Effector CD4-positive, alpha-beta T cell (primary cell): Measurements from ENCODE around the gene HOXA10.

Experiments
- DNase-seq: peaks from one replicate; pipeline ENCODE4 v3.0.0-alpha.2; 2020

HOXA10 gene

DNA sequence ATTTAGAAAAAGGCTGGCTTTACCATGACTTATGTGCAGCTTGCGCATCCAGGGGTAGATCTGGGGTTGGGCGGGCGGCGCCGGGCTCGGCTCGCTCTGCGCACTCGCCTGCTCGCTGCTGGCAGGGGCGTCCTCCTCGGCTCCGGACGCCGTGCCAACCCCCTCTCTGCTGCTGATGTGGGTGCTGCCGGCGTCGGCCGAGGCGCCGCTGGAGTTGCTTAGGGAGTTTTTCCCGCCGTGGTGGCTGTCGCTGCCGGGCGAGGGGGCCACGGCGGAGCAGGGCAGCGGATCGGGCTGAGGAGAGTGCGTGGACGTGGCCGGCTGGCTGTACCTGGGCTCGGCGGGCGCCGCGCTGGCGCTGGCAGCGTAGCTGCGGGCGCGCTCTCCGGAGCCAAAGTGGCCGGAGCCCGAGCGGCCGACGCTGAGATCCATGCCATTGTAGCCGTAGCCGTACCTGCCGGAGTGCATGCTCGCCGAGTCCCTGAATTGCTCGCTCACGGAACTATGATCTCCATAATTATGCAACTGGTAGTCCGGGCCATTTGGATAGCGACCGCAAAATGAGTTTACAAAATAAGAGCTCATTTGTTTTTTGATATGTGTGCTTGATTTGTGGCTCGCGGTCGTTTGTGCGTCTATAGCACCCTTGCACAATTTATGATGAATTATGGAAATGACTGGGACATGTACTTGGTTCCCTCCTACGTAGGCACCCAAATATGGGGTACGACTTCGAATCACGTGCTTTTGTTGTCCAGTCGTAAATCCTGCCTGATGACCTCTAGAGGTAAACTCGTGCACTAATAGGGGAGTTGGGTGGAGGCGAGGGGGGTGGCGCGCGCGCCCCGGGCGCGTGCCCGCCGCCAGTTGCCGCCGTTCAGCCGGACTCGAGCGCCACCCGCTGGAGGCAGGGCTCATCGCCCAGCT lies 30.8 kb downstream of the HOXA10 start, which contains the start of gene HOXA5:
TSS of gene HOXA5 (minus strand) at position 659 of the 927 bp plus-strand sequence. CDS start at position 585, 74 bp downstream.
- DNase-seq = no peak

DNA sequence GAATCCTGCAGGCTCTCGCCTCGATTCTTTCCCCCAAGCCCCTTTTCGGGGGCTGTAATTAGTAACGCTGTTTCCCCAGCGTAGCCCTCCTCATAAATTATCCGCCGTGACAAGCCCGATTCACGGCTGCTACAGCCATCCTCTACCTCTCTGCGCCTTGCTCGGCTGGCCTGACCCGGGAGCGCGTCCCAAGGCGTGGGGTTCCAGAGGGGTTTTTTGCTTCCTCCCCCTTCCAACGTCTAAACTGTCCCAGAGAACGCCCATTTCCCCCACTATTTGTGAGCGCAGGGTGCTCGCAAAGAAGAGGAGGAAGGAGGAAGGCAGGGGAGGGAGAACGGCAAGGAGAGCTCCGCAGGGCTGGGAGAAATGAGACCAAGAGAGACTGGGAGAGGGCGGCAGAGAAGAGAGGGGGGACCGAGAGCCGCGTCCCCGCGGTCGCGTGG lies 31.5 kb downstream of the HOXA10 start:
- DNase-seq = no peak

DNA sequence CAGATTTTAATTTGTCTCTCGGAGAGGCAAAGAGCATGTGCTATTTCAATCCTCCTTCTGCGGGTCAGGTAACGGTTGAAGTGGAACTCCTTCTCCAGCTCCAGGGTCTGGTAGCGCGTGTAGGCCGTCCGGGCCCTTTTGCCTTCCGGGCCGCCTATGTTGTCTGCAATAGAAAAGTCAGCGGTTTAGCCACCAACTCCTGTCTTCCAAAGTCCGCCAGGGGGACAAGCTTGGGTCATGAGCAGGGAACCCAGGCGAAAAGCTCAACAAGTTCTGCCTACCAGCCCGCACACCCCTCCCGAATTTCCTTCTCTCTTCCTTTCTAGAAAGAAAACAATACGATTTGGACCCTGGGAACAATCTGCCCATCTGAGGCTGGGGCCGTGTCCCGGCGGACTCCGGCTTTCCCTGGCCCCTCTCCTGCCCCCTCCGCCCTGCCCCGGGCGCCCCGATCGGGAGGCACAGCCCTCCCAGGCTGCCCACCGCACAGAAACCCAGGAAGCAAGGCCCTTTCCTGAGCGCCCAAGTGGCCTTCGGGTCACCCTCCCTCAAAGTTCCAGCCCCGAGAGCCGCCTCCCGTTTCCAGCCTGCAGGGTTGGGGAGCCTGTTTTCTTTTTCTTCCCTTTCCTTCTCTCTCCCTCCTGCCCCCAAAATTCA lies 32.1 kb downstream of the HOXA10 start:
- DNase-seq = no peak

DNA sequence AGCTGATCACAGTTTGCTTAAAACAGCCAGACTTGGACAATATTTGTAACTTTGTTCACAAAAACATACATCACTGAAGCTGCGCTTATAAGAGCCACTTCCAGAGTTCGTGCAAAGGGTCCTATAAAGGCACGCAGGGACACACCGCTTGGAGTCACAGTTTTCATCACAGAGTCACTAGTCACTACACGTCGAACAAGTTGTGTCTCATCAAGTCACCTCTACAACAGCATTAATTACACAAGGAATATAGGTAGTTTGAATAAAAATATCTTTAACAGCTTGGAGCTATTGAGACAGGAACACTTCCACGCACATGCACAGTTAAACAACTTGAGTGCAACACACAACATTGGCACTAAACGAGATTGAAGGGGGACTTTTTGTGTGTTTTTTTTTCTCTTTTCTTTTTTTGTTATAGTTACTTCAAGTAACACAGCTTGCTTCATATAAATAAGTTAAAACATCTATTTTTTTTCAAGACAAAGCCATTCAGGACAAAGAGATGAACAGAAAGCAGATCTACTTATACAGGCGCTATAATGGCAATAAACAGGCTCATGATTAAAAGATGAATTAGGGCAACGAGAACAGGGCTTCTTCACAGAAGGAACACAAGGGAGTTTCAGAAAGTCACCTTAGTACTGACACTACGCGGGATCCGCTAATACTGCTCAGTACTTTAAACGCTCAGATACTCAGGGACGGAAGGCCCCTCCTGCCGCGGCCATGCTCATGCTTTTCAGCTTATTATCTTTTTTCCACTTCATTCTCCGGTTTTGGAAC lies 32.8 kb downstream of the HOXA10 start:
- no peak for DNase-seq

DNA sequence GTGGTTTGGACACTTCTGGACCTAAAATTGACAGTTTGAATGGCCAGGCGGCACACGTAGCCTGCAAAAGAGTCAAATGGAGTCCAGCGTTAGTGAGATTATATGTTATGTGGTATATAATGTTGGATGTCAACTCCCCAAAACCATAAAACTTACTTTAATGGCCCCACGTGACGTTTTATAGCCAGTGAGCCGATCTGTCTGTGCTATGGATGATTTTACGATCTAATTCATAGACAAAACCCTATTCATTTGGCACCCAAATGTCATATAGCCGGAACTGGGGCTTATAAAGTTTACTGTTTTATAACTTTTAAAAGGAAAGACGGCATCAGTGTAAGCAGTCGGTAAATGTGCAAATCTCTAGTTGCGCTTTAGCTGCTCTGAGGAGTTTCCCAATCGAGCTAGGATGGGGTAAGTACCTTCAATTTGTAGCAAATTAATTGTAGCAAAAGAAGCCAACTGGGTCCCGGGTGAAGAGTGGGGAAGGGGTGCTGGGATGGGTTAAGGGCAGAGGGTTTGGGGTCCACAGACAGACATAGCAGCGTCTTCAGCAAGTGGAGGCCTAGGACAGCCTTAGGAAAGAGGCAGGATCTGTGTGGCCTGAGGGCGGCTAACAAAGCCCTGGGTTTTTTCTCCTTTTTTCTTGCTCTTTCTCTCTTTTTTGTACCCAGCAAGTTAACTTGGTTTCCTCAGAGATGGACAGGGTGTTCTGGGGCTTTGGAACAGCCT lies 33.8 kb downstream of the HOXA10 start:
- no peak for DNase-seq

DNA sequence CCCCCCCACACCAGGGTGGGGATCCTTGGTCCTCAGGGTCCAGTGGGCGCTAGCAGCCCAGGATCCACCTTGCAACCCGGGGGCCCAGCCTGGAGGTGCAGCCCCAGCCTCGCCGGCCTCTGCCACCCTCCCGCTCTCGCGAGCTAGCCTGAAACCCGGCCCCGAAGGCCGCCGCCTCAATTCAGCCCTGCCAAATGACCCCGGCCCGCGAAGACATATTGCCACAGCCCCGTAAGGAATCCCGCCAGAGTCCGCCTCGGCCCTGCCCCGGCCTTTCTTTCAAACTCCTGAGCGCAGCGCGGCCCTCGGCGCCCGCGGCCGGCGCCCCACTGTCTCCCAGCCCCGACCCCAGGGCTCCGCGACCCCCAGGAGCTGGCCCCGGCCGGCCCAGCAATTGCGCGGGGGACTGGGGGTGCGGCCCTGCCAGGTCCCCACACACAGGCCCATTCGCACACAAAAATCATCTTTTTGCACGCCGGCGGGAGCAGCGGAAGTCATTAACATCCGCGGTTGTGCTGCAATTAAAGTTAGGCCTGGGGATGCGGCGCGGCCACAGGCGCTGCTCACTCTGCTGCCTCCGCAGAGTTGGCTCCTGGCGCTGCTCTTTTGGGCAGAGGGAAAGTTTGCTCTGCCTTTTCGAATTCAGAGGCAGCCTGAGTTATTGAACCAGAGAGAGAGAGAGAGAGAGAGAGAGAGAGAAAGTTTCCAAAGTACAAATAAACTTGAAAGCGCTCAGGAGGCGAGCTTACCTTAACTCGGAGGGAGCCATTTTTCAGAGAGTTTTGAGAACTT lies 34.6 kb downstream of the HOXA10 start:
- DNase-seq = no peak

DNA sequence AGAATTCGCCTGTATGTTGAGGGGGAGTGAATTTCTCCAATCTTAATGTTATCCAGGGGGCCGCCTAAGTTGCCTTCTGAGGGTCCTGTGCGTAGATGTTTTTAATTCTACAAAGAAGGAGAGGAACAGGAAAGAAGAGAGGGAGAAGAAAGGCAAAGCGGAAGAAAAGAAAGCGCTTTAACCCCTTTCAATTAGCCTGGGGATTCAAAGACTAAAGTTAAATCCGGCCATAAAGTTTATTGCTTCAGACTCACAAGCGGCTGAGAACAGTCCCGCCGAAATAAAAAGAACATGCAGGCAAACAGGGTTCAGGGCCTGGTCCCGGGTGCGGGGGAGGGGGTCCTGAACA lies 35.2 kb downstream of the HOXA10 start:
- DNase-seq = no peak

DNA sequence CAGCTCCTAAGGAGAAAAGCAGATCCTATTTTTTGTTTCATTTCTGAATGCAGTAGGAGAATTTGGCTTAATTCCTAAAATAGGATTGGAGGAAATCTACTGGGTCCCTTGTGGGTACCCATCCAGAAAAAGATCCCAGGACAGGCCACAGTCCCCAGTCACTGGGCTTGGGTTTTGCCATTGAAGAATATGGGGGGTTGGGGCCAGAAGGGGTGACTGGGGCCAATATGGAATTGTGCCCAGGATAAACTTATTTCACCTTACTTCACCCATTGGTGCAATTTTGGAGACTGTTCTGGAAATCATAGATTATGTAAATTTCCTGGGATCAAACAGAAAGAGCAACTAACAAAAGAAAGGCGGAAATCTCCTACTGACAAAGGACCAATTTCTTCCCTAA lies 35.6 kb downstream of the HOXA10 start:
- DNase-seq = no peak

DNA sequence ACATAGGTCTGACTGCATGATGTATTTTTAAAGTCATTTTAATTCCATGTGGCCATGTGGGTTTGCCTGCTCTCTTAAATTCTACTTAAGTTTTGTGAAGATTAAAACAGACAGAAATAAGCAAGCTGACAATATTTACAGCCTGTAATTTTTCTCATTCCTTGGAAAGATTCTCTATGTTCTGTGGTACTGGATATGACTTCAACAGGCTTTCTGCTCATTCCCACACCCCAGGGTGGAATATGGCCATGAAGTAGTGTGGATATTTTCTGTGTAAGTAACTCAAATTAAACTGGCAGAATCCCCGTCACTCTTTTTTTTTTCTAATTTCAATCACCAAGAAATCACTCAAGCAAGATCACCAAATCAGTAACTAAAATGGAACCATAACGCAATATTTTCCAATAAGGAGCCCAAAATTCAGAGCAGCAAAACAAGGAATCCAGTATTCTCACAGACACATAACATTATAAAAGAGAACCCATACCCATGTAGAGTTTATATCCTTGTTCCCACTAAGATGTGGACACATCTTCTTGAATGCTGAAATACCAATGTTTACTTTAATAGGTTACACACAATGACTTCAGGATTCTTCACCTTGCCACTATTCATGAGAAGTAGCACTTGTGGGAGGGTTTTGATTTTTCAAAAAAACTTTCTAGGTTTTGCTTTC lies 36.3 kb downstream of the HOXA10 start:
- no peak for DNase-seq

DNA sequence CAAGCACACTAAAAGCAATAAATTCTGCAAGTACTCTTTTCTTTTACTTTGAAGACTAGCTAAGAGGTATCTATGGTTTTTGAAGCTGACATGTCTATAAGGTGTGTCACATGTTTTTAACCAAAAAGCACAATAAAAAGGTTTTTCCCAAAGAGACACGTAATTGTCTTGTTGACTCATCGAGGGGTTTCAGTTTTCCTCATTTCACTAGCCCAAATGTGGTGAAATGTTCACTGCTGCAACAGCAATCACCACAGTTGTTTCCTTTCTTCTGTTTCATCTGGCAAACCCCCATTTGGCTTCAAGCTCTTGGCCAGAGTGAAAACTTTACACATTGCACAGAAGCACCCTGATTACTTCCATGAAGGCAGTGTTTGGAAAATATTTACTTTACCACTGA lies 39.7 kb downstream of the HOXA10 start:
- no peak for DNase-seq

DNA sequence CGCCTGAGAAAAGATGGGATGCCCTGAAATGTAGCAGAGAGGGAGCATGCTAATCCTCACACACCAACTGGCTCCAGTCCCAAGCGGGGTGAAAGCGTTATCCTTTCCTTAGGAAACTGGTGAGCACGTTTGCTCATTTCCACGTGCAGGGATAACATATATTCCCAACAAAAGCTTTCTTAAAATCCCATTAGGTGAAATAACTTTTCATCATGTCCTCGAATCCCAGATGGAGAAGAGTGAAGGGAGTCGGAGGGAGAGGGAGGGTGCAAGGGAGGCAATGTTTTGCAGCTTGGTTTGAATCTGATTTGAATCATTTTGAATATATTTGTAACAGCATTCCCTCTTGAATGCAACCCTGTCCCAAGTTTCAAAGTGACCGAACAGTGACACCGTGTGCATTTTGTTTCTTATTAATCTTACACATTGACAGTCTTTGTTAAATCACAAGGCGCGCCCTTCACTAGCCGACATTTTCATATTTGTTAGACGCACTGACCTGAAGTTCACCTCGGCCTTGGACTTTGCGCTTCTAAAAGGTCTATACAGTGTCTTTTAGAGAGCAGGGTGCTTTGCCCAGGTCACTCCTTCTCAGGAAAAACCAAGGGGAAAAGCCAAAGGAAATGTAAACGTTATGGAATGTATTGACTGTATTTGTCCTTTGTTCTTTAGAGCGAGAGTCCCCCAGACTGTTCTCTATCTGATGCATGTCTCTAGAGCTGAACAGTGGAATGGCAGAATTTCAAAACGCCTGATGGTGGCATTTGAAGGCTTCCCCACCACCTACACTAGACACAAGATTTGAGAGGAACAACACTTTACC lies 40.5 kb downstream of the HOXA10 start:
- no peak for DNase-seq

DNA sequence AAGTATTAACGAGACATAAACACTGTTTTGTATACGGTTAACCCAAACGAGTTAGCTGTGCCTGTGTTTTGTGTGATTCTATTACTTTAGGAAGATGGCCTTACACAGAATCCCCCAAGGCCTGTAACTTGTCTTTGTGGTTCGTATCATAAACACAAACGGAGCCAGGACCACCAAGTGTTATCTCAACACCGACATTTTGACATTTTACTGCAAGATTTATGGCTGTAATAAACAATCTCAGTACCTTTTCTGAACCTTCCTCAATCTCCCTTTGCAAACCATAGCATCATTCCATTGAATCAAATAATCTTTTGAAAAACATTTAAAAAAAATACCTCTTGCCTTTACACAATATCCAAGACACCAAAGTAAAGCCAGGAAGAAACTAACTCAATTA lies 41.1 kb downstream of the HOXA10 start:
- no peak for DNase-seq

DNA sequence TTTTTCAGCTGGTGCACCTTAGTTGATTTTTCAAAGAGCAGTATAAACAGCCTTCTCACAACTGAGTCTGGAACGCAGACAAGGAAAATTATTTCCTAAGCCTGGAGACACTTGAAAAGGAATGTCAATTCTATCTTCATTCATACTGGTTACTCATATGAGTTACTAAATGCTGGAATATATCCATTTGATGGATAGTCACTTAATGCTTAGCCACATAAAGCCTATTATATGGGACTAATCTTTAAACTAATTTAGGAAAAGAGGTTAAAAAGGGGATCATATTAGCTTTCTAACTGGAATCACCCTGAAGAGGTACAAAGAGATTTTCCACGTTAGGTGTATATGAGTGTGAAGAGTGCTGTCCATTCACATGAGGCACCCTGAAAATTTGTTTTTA lies 41.9 kb downstream of the HOXA10 start:
- DNase-seq = no peak

DNA sequence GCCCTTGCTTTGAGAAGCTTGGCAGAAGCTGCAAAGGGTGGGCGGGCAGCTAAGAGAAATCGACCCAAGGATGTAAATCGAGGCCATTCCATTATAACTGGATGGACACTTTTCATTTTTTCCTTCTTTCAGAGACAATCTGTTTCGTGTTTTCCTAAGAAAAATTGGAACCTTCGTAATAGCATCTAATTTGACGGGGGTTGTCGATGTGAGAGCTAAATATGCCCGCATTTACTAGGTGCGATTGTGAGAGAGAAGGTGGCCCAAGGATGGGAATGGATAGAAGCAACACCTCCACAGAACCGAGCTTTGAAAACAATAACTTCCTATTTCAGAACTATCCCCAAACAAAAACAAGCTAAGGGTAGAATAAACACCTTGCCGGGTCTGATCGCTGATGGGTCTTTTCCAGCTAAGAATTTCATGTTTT lies 42.7 kb downstream of the HOXA10 start:
- no peak for DNase-seq

DNA sequence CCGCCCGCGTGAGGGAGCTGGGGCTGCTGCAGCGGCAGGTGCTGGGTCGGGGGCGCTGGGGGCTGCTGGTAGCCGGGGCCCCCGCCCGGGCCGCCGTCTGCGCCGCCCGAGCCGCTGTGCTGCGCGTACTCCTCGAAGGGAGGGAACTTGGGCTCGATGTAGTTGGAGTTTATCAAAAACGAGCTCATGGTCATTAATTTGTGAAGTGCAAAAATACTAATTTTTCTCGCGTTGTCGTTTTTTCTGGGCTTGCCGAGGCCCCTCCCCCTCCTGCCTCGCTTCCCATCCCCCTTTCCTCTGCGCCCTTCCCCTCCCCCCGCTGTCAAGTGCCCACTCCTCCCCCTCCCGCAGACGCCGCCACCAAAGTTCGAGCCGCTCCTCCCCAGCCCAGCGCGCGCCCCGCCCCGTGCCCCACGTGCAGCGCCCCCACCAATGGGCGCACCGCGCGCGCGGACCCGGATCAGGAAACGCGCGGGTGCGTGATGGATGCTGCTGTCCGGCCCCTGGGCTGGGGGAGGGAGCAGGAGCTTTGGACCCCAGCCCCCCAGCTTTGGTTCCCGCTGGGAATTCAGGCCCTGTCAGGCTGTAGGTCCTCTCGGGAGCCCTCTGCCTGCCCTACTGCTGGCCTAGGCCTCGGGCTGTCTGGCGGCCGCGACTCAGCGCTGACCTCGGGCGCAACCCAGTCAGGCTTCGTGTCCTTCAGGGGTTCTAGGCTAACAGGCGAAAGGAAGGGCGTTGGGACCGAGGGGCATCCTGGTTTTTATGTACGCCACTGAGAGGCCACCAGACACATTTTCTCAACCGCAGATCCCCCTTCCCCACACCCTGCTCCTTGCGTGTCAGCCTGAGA lies 43.4 kb downstream of the HOXA10 start, which contains the start of gene HOXA4:
TSS of gene HOXA4 (minus strand) at position 218 of the 850 bp plus-strand sequence. CDS start at position 194, 24 bp downstream.
- peak; percentile 29 for DNase-seq

DNA sequence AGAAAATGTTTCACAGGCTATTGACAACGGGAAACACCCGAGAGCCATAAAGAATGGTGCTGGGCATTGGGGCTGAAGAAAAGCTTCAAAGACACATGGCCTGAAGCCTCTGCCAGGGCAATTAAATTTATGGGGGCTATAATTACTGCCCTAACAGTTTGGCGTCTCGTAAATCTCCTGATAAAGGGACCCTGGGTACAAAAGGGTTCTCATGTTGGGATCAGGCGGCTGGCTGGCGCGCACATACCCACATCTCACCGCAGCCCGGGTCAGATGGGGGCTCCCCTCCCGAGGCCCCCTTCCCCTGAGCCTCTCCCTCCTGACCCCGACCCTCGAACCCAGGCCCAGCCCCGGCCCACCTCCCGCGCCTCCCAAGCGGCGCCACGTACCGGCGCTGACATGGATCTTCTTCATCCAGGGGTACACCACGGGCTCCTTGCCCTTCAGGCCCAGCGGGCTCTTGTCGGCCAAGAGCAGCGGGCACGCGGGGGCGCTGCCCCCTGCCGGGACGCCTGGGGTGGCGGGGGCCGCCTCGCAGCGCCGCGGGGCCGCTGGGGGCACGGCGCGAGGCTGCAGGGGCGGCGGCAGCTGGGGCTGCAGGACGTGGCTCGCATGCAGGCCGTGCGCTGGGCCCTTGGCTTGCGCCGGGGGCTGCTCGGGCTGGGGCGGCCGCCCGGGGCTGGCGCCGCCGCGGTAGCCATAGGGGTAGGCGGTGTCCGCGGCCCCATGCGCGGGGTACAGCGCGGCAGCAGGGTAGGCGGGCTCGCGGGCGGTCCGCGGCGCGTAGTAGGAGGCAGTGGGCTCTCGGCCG lies 44.2 kb downstream of the HOXA10 start:
- DNase-seq = no peak

DNA sequence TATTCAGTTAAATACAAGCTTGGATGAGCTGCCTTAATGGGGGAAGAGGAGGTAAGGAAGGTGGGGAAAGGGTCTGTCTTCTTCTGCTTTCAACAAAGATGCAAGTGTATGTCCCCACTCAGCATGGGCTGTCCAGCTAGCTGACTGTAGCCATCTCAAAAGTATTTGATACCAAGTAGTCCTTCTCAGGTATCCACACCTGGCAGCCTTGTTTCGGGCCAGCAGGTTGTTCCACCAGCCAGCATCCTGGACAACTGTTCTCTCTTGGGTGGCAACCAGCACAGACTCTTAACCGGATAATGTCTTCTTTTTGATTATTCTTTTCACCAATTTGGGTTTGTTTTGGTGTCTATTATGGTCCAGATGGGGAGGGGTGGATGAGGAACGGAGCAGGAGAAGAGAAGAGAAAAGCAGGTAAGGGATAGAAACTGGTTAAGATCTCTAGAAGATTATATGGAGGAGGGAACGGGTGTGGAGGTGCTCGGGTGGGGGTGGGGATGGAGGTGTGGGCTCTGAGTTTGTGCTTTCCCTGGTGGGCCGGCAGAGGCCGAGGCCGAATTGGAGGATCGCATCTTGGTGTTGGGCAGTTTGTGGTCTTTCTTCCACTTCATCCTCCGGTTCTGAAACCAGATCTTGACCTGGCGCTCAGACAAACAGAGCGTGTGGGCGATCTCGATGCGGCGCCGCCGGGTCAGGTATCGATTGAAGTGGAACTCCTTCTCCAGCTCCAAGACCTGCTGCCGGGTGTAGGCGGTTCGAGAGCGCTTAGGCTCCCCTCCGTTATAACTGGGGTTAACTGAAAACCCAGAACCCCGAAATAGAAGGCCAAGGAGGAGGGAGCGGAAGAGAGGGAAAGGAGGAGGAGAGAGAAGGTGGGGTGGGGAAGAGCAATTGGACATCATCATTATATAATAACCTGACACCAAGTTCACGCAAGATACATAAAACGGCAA lies 45.1 kb downstream of the HOXA10 start:
- DNase-seq = no peak
